AG09309 (cell line): ENCODE measurements around the gene KRT7.
"Not testable (repeated sequence)": the region's sequence is repeated elsewhere in the genome, so short reads cannot be mapped to it uniquely, and the experiment has no call there.

Source experiments
- DNase-seq: peaks from one replicate; pipeline ENCODE4 v3.0.0-alpha.2; 2010; ENCODE audit warnings: low read depth
- H3K4me3 ChIP-seq: 2 replicates; pipeline ENCODE4 v1.5.1; 2011; ENCODE audit warnings: mild to moderate bottlenecking, low read depth, low read length, moderate library complexity; ENCODE audit not compliant: control insufficient read depth
- CTCF ChIP-seq: IDR thresholded peaks from 2 replicates; pipeline ENCODE4 v1.5.1; 2011; ENCODE audit warnings: mild to moderate bottlenecking, low read depth, low read length, inconsistent platforms; ENCODE audit not compliant: insufficient read depth, control insufficient read depth; ENCODE audit errors: missing control alignments

The KRT7 gene

GRCh38 chr12:52247622-52248540 is 14.8 kb downstream of the KRT7 start:
- no peak for DNase-seq
- no peak for TF ChIP-seq CTCF

GRCh38 chr12:52248541-52249461 is 15.8 kb downstream of the KRT7 start:
- TF ChIP-seq CTCF = no peak
- no peak for DNase-seq
- H3K4me3 ChIP-seq = no peak overlapping the region

More at GRCh38 chr12:52247622-52248540, 14.8 kb downstream of the KRT7 start:
- no peak overlapping the region for H3K4me3 ChIP-seq

- H3K4me3 ChIP-seq = no peak overlapping the region
- DNase-seq = no peak
Observed at GRCh38 chr12:52249511-52250047, 16.5 kb downstream of the KRT7 start.

GRCh38 chr12:52250048-52250990 is 17.3 kb downstream of the KRT7 start:
- no peak overlapping the region for H3K4me3 ChIP-seq
- TF ChIP-seq CTCF = no peak

More at GRCh38 chr12:52249511-52250047, 16.5 kb downstream of the KRT7 start:
- no peak for TF ChIP-seq CTCF

GRCh38 chr12:52251367-52252051 is 18.5 kb downstream of the KRT7 start:
- no peak overlapping the region for H3K4me3 ChIP-seq
- TF ChIP-seq CTCF = no peak
- no peak for DNase-seq

More at GRCh38 chr12:52250048-52250990, 17.3 kb downstream of the KRT7 start:
- no peak for DNase-seq

GRCh38 chr12:52252175-52252615 is 19.2 kb downstream of the KRT7 start:
- not testable (repeated sequence) for H3K4me3 ChIP-seq

More at GRCh38 chr12:52252175-52252615, 19.2 kb downstream of the KRT7 start:
- DNase-seq = not testable (repeated sequence)
